HG03460 (cell line): Measurements from ENCODE around the gene IGF2BP2.

Source experiments
- ATAC-seq: cut with Tn5 transposase; IDR thresholded peaks from one replicate; pipeline ENCODE4 v1.9.1; 2021; ENCODE audit not compliant: unreplicated experiment

The IGF2BP2 gene

DNA sequence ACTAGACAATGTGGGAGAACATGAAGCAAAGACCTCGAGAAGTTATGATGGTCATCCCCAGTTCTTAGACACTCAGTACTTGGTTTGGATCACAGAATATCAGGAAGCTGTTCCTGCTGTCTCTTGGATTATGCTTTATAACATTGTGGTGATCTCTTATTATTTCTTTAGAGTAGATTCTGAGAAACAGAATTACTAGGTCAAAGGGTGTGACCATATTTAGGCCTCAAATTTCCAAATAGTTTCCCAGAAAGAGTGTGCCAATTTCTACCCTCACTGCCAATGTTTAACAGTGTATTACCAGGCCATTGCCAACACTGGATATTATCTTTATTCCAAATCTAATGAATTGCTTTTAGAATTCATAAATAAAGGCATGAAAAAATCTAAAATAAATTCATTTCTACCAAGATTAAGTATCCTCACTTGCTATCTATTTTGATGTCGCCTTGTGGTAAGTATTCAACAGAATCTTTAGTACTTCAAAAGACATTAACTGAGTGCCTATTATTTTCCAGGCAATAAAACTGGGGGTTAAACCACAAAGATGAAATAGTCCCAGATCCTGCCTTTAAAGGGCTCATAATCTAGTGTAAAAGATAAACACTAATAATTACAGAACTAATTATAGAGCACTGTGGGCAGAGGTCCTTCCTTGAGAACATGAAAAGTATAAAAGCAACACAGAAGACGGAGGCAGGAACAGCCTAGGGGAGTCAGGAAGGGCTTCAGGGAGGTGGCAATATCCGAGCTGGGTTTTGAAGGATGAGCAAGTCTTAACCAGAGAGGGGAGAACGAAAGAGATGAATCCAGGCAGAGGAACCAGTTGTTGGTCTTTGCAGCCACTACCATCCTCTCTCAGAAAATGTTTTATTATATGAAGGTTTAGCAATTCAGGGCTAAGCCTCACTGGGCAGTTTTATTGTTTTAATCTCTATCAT, 86.8 kb downstream of the IGF2BP2 start:
- ATAC-seq, result no peak

GRCh38 chr3:185737020-185737419, 87.8 kb downstream of the IGF2BP2 start:
- no peak for ATAC-seq

DNA sequence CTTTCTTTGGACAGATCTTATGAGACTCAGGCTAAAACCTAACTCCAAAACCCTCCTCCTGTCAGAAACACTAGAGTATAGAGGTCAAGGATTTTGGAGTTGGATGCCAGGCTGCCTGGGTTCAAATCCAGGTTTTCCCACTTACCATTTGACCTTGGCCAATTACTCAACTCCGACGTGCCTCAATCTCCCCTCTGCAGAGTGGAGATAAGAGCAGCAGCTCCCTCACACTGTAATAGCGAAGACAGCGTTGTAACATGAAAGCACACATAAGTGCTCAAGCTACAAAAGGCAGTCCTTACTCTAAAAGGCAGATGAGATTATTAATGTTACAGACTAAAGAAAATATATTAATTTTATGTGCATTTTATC, 90.1 kb downstream of the IGF2BP2 start:
- no peak for ATAC-seq

DNA sequence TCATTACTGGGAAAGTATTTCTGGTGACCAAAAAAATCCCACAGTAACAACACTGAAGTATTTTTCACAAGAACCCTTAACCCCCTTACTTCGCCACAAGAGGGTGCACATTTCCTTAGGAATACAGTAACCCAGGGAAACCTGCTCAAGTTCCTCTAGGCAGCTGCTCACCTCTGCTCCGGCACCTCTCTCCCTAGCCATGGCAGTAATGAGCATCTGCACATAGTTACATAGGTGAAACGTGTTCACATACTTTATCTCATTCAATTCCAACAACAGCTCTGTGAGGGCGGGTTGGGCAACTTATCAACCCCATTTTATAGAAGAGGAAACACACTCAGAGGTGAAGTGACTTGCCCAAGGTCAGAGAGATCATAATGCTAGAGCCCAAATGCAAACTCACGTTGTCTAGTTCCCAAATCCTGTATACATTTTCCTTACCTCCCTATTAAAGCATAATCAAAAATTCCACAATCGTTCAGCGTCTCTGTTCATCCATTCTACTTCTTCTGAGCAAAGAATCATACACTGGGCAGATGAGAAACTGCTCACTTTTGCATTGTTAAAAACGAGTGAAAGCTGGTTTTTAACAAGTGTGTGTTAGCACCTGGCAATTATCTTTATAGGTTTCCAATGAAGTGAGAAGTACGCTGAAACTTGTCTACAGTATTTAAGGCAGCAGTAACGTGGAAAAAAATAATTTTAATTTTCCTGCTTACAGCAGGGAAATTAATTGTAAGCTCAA, 90.7 kb downstream of the IGF2BP2 start:
- no peak for ATAC-seq

- ATAC-seq, result no peak
Observed at GRCh38 chr3:185732782-185733181, 92.1 kb downstream of the IGF2BP2 start.

GRCh38 chr3:185730550-185730949, 94.3 kb downstream of the IGF2BP2 start:
- ATAC-seq, result no peak

GRCh38 chr3:185729337-185730055, 95.3 kb downstream of the IGF2BP2 start:
- no peak for ATAC-seq

DNA sequence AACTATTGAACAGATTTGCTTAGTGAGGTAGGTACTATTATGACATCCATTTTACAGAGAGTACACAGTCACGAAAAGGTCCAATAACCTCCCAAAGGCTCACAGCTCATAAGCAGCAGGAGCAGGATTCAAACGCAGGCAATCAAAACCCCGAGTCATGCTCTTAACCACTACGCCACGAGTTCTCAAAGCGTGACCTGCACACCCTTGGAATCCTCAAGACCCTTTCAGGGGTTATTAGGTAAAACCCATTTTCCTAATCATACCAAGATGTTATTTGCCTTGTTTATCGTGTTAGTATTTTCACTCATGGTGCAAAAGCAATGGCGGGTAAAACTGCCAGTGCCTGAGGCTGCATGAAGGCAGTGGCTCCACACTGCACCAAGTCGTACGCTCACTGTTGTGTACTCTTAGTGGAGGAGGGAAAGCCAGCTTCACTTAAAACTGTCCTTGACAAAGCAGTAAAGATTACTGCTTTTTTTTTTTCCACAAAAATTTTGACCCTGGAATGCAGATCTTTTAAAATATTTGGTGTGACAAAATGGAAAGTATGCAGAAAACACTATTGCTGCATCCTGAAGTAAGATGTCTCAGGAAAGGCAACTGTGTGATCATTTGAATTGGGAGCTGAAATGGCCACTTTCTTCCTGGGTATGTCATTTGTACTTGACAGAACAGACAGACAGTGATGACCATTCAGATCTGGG, 96.1 kb downstream of the IGF2BP2 start:
- ATAC-seq, result no peak

- ATAC-seq, result no peak
Observed at GRCh38 chr3:185727873-185728272, 97.0 kb downstream of the IGF2BP2 start.

GRCh38 chr3:185726254-185726967, 98.4 kb downstream of the IGF2BP2 start:
- no peak for ATAC-seq

DNA sequence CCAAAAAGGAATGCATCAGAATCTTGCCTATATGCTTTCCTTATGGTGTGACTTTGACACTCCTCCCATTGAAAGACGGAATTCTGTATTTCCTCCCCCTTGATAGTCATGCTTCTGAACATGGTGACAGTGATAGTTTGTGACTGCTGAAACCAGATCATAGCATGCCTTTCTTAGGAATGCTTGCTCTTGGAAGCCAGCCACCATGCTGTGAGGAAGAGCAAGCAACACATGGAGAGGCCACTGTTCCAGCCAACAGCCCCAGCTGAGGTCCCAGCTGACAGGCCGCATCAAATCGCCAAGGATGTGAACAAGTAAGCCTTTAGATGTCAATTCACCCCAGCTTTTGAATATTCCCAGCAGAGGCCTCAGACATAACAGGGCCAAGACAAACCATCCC, 100.1 kb downstream of the IGF2BP2 start:
- ATAC-seq, result no peak

DNA sequence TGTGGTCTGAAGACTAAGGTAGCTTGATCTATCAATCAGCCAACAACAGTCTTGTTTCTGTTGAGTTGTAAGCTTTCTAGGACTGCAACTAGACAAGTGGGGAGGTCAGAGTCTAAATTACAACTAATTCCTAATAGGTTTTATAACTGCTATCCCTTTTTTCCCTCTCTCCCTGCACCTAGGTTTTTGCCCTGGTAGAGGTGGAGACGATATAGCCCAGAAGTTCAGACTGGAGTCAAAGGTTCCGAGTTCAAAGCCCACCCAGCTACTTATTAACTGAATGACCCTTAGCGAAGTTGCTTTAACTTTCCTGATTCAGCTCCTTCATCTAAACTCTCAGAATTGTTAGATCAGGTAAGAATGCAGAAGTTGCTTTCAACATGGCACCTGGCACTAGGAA, 100.6 kb downstream of the IGF2BP2 start:
- ATAC-seq, result no peak

GRCh38 chr3:185722881-185723280, 102.0 kb downstream of the IGF2BP2 start:
- ATAC-seq, result no peak

- ATAC-seq, result no peak
Observed at GRCh38 chr3:185721970-185722369, 102.9 kb downstream of the IGF2BP2 start.

DNA sequence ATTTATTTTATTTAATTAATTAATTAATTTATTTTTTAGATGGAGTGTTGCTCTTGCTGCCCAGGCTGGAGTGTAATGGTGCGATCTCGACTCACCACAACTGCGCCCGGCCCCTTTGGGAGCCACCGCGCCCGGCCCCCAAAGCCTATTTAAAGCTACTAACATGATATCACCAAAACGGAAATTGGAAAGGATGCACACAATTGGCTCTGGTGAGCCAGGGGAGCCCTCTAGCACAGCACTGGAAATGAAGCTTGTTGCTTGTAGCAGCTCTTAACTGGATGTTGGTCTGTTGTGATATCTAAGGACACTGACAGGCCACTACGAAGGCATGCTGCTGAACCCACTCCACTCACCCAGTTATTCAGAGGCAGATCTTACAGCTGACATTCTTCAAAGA, 104.5 kb downstream of the IGF2BP2 start:
- ATAC-seq, result no peak

DNA sequence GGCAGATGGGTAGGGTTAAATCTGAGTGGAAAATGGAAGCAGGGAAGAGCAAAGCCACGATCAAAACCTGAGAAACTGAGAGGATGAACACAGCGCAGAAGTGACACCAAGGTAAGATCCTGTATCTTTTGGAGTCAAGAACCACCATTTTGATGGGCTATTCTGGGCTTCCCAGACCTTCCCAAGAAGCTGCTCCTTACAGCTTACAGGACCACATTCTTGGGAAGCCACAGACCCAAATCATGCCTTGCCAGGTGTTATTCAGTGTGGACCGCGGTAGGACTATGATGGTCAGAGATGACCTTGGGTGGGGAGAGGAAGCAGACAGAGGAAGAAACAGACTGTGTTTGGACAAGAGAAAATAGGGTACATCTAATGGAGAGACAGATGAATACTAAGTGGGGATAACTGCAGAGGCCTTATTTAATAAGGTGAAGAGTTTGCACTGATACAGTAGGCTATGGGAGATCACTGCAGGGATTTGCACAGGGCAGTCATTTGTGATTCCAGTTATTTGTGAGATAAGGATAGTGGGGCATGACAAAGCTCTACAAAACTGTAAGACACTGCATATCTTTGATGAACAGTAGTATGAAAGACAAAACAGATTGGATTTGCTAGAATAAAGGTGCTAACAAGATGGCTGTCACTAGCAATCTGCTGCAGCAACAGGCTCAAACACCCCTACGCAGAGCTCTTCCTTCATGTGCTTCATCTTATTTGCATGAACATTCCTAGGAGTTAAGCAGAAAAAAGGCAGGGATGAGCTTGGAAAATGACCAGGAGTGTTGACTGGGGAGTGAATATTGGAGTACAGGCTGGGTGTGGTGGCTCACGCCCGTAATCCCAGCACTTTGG, 105.9 kb downstream of the IGF2BP2 start:
- no peak for ATAC-seq

- no peak for ATAC-seq
Observed at GRCh38 chr3:185717627-185718402, 107.0 kb downstream of the IGF2BP2 start.

DNA sequence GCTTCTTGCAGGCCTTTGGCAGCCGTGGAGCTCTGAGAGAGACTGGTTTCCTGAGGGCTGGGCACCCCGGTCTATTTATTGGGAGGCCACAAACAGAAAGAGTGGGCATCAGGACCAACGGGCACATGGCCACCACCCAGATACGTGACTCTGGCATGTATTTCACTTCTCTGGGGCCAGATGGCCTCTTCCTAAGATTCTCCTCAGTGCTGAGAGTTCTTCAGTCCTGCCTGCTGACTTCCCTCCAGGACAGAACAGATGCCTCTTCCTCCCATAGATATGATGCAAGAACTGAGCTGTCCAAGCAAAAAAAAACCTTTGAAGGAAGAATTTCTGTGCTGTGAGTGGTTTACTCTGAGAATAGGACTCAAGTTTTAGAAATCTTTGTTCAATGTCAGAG, 107.7 kb downstream of the IGF2BP2 start:
- no peak for ATAC-seq
